ENCODE data around the gene LYRM4.
"Not testable (repeated sequence)": the region's sequence is repeated elsewhere in the genome, so short reads cannot be mapped to it uniquely, and the experiment has no call there.

LYRM4 gene

DNA sequence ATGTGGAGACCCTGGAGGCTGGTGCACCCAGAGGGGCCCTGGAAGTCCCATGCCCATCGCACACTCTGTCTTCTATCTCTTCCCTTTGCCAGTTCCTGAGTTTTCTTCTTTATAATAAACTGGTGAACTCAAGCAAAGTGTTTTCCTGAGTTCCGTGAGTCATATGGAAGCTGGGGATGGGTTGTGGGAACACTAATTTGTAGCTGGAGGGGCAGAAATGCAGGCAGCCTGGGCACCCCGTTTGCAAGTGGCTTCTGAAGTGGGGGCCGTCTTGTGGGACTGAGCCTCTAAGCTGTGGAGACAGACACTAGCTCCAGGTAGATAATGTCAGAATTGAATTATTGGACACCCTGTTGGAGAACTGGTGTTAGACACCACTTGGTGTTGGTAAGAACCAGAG, 178.8 kb downstream of the LYRM4 start:
- no peak for DNase-seq (ENCODE audit: low read depth in 3 of 3)

DNA sequence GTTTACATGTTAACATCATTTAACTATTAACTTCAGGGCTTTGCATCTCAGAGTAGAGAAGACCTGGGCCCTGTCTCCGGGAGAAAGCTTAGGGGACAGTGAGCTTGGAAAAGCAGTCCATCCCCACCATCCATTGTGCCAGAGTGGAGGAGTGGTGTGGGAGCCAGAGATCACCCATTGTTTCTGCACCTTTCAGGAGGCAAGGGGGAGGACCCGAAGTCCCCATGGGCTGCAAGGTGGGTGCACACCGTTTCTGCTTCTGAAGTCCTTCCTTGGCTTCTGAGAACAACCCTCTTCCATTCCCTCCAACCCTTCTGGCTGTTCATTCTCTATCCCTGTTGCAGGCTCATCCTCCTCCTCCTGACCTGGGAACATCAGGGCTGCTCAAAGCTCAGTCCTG, 179.6 kb downstream of the LYRM4 start:
- no peak for DNase-seq (ENCODE audit: low read depth in 3 of 3)

DNA sequence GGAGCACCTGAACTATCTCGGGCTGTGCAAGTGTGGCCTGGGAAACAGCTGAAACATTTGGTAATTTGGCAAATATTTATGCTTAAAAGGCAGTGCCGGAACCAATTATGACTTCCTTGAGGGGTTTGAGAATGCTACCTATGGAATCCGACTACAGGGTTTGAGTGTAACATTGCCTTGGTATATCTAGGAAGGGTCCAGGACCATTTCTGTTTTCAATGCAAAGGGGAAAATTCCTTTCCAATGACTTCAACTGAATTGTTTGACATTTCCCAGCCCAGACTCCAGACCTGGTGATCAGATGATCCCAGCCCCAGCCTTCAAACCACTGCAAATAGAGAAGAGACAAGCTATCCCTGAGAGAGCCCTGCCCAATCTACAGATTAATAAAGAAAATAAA, 180.2 kb downstream of the LYRM4 start:
- DNase-seq (ENCODE audit: low read depth in 3 of 3): no peak

DNA sequence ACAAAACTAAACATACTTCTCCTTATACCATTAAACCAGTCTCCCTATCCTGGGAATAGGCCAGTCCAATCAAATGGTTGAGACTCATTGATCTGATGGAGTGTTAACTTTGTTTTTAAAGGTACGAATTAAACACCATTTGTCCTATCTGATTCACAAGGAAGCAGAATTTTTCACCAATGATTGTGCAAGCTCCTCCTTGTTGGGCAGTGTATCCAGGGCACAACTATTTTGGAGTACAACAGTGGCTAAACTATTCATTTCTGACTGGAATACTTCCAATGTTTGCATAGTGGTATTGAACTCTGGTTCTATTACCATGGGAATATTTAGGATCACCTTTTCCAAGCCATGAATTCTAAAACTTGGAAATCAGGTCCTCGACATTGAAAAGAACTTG, 181.1 kb downstream of the LYRM4 start:
- DNase-seq (ENCODE audit: low read depth in 3 of 3): no peak

DNA sequence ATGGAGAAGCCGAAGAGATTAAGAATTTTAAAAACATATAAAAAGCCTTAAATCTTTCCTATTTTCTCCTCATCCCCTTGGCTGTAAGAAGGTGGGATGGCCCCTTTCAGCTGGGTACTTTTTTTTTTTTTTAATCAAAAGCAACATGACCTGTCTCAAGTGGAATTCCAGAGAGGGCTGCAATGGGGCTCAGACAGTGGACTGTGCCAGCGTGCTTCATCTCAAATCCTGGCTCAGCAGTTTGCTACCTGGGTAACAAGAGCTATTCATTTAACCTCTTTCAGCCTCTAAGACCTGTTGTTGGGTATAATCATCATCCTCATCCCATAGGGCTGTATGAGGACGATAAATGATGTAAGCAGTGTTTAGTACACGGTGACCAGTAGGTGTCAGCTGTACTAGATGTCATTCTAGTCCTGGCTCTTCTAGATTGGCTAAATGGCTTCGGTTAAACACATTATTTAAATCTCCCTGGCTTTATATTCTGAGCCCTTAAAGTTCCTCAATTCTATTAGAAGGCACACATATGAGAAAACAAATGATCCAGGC, 182.6 kb downstream of the LYRM4 start:
- no peak for DNase-seq (ENCODE audit: low read depth in 3 of 3)

DNA sequence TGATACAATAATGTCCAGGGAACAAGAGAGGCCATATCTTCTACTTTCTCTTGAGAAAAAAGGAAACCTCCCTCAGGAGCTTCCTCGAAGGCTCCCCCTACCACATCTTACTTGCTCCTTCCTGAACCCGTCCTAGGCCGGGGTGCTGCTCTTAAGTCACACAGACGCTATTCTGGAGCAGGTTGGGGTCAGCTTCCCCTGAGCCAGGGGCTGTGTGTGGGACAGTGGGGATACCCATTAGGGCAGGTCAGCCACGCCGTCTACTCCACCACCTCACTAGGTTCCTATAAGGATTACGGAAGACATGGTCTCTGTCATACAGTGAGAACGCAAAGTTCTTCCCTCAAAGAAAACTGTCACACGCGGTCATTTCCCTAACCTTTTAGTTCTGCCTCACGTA, 183.8 kb downstream of the LYRM4 start:
- no peak for DNase-seq (ENCODE audit: low read depth in 3 of 3)

DNA sequence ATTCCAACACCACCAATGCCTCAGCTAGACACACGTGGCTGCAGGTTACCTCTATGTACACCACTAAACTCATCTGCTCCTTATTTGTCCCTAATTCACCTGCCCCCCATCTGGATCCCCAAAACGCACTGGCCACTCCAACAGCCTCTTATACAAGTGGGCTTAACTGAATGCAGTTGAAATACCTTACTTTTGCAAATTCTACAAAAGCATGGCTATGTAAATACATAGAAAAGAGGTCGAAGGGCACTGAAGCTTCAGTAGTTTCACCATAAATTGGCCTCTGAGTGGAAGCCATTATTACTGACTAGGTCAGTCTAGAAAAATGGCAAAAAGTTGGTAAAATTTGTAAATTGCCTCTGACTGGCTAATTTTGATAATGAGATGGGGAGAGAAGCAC, 186.8 kb downstream of the LYRM4 start:
- DNase-seq (ENCODE audit: low read depth in 3 of 3): no peak

DNA sequence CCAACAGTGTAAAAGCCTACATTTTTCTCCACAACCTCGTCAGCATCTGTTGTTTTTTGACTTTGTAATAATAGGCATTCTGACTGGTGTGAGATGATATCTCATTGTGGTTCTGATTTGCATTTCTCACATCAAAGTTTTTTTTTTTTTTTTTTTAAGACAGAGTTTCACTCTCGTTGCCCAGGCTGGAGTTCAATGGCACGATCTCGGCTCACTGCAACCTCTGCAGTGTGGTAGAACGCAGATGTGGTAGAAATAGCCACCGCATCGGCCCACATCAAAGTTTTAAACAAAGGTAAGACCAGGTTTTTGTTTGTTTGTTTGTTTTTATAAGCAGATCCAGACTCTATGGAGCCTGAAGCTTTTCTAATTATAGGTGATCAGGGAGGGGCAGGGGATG, 188.3 kb downstream of the LYRM4 start:
- no peak for DNase-seq (ENCODE audit: low read depth in 3 of 3)

DNA sequence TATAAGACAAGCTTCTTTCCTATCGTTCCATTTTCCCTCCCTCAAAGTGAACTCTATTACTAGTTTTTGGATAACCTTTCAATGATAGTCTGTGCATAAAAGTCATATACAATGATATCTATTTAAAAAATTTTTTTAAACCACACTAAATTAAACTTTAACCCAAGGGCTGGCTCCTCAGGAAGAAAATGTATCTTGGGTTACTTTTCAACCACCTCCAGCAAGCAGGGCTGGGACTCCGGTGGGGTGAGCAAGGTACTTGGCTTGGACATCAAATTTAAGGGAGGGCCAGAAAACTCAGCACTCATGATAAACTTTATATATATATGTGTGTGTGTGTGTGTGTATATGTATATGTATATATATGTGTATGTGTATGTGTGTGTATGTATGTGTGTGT, 189.5 kb downstream of the LYRM4 start:
- DNase-seq (ENCODE audit: low read depth in 3 of 3): no peak

DNA sequence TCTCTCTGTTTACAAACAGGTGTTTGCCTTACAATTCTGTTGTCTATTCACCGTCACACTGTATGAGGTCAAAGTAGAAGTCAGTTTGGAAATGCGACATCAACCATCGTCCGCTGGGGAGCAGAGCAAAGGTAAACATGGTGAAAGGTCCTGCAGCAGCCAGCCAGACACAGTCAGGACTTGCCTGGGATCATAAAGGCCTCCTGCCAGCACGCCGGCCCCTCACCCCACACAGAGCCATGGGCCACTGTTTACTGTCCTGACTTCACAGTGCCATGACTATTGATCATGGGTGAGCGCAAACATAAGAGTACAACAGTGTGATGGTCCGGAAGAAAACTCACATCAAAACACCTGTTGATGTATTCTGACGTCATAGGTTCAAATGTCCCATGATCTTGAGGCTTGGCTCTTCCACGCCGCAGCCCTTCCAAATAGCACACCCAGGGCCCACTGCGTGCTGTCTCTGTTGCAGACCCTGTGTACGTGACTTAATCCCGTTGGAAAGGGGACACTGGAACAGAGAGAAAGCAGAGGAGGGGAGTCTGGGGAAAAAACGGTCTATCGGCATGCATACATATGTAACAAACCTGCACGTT, 192.5 kb downstream of the LYRM4 start:
- DNase-seq (ENCODE audit: low read depth in 3 of 3): no peak

DNA sequence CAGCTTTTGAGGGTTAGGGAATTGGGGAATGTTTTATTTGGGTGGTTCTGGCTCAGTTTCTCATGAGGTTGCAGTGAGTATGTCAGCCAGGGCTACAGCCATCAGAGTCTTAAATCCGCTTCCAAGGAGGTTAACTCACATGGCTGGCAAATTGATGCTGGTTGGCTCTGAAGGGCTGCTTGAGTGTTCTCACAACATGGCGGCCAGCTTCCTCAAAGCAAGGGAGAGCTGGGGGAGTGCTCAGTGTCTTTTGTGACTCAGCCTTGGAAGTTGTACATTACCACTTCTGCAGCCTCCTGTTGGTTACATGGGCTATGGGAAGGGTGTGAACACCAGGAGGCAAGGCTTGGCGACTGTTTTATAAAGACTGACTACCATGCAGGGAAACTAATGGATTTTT, 193.4 kb downstream of the LYRM4 start:
- no peak for DNase-seq (ENCODE audit: low read depth in 3 of 3)

DNA sequence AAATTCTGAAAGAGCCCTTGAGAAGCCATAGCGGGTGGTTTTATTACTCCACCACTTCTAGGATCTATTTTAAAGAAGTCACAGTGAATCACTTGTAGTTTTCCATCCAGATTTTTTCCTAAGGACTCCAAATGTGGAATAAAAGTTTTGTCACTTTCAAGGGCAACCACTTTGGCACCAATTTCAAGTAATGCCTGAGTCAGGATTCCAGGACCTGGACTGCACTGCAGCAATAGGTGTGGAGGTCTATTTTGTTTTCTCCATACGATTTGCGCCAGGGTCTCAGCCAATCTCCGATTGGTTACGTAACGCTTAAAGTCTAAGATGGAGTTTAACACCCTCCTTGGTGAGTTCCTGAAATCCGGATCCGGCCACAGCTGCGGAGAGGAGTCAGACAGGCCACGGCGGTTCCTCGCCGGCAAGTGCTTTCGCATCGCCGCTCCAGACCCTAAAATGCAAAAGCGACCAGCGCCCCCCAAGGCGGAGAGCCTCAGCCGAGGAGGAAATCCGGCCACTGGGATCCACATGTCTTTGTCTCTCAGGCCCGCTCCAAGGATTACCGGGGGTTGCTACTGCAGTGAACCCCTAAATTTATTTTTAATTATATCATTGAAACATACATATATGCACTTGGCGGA, 194.2 kb downstream of the LYRM4 start:
- DNase-seq (ENCODE audit: low read depth in 3 of 3): no peak

DNA sequence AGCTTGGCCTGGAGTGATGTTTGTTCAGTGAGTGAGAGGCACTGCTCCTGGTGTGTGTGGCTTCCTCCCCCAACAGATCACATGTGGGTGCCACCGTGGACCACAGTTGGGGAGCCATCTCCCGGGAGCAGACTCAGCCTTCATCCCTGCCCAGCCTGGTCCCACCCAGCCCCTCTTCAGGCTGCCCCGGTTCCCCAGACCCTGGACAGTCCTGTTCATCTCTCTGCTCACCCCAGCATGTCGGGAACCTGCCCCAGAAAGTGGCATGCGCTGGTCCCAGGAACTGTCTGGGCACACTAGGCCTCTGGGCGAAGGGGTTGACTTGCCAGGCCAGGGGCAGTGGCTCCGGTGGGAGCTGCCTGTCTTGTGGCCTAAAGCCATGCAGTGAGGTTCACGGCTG, 197.1 kb downstream of the LYRM4 start:
- no peak for DNase-seq (ENCODE audit: low read depth in 3 of 3)

DNA sequence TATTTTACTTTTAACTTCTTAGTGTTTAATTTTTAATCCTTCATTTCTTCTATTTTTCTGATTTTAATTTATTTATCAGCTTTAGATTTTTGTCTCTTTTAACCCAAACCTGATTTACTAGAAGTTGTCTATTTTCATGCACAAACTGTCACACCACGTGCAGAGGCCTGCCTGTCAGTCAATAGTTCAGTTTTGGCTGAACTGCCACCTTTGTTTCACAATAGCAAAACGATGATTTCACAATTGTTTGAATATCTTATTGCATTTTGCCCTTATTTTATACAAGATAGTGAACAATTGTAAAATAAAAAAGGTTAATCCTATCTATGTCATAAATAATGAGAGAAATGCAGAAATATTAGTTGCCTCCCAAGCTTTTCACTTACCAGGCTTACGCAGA, 199.6 kb downstream of the LYRM4 start:
- no peak for DNase-seq (ENCODE audit: low read depth in 3 of 3)

DNA sequence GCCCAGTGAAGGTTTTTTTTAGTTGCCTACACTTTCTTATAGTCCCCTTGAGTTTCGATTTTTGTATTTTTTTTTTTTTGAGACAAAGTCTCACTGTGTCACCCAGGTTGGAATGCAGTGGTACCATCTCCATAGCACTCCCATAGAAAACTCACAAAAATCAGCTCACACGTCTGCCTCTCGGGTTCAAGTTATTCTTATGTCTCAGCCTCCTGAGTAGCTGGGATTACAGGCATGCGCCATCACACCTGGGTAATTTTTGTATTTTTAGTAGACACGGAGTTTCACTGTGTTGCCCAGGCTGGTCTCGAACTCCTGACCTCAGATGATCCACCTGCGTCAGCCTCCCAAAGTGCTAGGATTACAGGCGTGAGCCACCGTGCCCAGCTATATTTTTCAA, 200.3 kb downstream of the LYRM4 start:
- DNase-seq (ENCODE audit: low read depth in 3 of 3): not testable (repeated sequence)

DNA sequence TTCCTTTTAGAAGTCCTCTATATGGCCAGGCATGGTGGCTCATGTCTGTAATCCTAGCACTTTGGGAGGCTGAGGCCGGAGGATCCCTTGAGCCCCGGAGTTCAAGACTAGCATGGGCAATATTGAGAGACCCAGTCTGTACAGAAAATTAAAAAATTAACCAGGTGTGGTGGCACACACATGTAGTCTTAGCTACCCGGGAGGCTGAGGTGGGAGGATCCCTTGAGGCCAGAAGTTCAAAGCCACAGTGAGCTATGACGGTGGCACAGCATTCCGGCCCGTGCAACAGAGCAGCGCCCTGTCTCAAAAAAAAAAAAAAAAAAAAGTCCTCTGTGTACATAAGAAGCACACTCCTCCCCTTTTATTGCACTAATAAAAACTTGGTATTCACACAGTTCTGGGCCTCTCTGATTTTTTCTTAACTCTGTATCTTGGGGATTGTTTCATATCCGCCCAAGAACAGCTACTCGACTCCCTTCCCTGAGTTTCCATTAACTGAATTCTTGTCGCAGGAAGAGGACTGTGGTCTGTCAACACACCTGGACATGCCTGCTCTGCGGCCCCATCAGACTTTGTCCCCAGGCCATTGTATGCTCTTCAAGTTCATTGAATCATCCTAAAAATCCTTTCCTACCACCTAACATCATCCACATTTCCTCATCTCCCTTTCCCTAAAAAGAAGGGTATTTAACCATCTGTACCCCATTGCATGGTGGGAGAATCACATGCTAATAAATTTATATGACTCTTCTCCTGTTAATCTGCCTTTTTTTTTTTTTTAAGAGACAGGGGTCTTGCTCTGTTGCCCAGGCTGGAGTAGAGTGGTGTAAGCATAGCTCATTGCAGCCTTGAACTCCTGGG, 201.5 kb downstream of the LYRM4 start:
- DNase-seq (ENCODE audit: low read depth in 3 of 3): no peak

All from stimulated activated CD4-positive, alpha-beta T cell treated with anti-CD3 and anti-CD28 coated beads, TNF-alpha, amount 100 ng/mL, for 4 hours (primary cell).